Esophagus mucosa (tissue), 1 donor: ENCODE data around the gene NFASC. TPM values are rescaled to one million over a fixed set of nuclear protein-coding genes. Genes with fewer than 3 reads are reported as not detected.

Source experiments
- ATAC-seq: fragments of 200-7000 bp; cut with Tn5 transposase; one replicate; pipeline ENCODE4 v1.9.1; 2020
- total RNA-seq: library from RNA; stranded (reverse); gene quantifications from one replicate; pipeline ENCODE4 v1.2.4, GENCODE V29; 2023
- donor health status: DM: yes; HTN: yes; CAD: no.

Gene NFASC
- total RNA-seq, 1 donor from 2014 or later, result 12.2 TPM

DNA sequence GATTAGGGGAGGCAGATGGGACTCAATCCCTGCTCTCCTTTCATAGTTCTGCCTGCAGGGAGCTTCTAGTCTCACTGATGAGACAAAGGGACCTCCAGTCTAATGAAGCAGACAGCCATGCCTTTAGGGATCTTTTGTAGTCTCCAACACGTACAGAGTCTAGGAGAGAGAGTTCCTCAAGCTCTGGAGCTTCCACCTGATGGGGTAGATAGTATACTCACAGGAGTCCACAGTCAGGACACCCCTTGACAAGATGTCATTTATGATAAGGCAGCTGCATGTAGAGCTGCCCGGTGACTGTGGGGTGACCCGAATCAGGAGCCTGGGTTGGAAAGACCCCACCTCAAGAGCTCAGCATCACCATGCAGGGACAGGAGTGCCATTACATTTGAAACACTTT lies 117.0 kb downstream of the NFASC start:
- ATAC-seq, result no peak

DNA sequence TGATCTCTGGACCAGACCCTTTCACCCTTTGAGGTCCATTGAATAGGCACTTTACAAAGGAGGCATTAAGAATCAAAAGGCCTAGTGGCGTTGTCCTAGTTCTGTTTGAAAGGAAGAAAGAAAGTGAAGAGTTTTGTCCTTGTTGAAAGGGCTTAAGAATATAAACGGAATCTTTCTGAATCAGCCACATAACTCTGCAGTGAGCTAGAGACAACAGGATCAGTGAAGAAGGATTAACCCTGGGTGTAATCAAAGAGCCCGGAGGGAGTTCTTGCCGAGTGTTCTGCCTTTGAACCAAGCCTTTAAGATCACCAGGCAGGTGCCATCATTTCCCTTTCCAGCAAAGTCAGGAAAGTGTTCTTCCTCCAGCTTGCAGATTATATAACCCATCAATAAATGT lies 117.5 kb downstream of the NFASC start:
- ATAC-seq, result no peak

DNA sequence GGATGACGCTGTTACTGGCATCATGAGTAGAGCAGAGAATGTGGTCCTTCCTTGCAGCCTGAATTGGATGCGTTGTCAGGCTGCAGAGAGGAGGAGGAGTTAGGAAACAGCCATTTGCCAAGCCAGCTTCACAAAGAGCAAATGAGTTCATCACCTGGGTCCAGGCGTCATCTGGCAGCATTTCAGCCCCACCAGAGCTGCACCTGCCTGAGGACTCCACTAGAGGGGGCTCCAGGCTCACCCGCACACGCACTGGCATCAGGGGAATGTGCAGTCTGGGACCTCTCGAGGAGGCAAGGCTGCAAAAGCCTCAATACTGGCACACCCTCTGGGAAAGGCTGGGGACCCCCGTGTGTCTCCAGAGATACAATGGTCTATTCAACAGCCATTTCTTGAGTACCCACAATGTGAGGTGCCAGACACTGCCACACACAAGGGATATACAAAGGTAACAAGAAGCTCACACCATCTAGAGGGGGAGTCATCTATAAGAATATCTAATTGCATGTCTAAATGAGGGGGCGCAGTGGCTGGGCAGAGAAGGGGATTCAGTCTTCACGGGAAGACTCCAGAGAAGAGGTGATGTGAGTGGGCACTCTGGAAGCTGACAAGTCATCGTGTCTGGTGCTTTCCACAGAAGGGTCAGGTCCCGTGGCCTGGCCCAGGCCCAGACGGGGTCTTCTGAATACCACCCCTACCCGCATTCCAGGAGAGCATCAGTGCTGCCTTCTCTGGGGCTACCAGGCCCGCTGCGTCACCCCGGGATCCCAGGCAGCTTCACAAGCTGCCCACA lies 118.8 kb downstream of the NFASC start:
- ATAC-seq, result peak; percentile 91

DNA sequence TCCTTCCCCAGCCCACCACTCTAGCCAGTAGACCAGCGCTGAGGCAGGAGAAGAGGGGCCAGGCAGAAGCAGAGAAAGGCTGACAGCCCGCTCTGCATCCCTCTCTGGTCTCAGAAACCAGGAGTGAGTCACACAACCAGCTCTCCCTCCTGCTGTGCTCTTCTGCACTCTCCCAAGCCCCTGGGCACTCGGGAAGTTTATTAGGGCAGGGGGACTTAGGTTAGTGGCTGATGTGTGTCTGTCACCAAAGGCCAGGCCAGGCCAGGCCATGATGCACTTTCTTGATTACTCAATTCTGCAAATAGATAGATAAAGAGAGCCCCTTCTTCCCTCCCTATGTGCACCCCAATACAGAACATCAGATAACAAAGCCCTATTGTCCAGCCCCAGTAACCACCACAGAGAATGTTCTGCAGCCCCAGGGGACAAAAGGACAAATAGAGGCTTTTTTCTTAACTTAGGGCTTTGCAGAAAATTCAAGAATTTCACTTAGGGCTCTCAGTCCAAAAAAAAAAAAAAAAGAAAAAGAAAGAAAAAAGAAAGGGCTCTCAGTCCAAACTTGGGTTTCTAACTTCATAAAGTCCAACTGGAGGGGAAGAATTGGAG lies 119.5 kb downstream of the NFASC start:
- no peak for ATAC-seq

DNA sequence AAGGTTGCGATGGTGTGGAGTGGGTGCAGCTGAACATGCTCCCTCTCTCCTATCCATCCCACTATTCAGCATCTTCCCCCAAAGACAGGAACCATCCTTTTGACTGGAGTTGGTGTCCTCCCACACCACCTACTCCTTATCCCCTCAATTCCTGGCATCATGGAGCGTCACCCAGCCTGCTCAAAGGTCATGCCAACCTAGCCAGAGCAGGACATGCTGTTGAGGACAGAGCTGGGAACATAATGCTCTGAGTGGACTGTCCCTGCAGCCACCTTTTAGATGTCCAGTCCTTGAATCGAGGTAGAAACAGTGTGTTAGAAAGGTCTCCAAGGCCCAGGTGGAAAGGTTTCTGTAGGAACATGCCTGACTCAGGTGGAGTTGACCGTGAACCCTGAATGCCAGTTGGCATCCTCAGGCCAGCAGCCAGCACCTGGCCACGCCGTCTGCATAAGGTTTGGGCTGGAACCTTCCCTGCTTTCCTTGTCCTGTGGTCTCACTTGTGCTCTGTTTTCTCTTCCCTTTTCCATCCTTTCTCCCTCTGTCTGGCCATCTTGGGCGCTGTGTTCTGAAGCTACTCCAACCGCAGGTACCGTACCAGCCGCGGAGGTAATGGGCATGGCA lies 120.2 kb downstream of the NFASC start:
- no peak for ATAC-seq

DNA sequence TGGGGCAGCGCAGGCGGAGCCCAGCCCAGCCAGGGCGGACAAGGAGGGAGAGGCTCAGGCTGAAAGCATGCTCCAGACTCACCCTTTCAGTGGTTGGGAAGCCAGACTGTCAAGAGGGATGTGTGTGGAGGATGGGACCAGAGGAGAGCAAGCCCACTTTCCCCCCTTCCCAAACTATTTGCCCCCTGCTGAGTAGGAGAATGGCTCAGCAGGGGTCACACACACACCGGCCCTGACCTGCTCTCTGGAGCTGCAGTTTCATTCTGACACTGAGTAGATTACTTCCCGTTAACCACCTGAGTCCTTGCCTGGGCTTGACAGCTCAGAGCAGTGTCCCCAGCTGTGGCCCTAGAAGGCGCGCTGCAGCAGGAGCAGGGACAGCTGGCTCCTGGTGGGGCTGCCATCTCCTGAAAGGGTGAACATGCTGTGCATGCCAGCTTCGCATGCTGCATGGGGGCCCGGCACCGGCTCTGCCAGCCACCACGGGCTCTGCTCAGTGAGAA lies 120.7 kb downstream of the NFASC start:
- ATAC-seq, result no peak

DNA sequence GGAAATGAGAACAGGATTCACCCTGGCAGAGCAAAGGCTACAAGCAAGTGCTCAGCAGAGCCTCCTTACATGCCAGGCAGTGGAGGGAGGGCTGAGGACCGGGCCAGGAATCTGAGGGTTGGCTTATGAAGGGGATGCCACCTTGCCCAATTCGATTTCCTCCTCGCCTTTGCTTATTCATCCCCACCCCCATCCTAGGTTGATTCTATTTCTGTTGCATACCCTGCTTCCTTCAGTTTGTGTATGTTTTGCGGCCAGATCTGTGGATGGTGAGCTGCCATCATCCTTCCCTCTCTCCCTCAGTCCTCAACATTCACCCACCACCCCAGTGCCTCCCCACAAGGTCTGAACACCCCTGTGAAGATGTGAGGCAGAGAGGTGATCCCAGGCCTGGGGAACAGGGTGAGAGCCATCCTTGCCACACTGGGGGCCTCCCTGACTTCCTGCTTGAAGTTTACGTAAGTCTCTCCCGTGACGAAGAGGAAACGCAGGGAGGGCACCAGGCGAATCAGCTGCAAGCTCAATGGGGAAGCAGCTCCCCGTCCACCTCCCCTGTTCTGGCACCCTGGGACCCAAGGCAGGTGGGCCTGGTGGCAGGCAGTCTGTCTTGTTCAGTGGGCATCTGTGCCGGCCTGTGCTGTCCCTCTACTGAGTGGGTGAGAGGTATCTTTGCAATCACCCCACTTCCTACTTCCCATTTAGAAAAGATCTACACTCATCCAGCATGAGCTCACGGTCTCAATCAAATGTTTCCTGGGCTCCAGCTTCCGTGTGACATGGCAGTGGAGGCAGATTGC lies 121.7 kb downstream of the NFASC start:
- ATAC-seq, result no peak

DNA sequence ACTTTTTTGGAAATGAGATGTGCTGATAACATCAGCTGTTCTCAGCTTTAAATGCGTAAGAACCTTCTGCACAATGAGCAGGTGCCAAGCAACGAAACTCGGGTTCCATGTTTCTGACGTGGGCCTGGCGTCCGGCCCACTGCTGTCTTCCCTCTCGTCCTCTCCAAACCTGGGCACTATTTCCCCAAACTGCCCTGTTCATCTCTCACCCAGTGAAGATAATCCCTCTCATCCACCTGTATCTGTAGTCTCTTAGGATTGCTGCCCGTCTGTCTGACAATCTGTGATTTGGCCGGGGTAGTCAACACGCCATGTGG lies 122.3 kb downstream of the NFASC start:
- ATAC-seq, result no peak

DNA sequence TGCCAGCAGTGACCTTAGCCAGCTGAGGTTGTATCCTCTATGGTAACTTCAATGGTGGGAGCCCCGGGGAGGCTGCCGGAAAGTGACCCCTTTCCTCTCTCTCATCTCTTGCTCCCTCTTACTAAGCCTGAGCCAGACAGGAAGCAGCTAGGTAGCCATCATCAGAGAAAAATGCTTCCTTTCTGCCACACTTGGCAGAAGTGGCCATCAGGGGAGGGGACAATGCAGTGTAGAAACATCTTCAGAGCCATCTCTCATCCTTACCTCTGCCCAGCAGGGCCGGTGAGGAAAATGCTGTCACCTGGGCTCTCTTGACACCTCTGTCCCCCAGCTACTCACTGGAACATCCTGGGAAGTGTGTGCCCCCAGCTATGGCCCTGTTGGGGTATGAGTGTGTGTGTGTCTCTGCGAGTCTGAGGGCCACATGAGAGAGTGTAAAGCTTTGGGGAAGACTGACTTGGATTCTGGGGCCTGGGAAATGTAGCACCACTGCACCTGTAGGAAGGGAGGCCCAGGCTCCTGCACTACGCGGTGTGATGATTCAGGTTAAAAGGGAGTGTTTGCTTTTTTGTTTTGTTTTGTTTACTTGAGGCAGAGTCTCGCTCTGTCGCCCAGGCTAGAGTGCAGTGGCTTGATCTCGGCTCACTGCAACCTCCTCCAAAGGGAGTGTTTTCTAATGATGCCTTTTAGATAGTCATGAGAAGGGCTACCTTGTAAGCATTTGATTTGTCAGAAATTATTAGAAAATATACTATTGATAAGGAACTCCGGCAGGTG lies 123.6 kb downstream of the NFASC start:
- ATAC-seq, result no peak

DNA sequence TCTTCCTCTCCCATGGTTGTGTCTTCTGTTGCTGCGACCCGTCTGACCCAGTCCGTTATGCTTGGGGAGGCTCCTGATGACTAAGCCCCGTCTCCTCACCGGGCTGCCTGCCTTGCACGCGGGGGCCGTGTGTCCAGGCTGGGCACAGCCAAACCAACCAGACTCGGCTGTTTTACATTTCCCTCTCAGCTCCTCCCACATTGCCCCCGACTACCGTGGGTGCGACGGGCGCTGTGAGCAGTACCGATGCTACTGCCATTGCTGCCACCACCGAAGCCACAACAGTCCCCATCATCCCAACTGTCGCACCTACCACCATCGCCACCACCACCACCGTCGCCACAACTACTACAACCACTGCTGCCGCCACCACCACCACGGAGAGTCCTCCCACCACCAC lies 126.3 kb downstream of the NFASC start:
- no peak for ATAC-seq

DNA sequence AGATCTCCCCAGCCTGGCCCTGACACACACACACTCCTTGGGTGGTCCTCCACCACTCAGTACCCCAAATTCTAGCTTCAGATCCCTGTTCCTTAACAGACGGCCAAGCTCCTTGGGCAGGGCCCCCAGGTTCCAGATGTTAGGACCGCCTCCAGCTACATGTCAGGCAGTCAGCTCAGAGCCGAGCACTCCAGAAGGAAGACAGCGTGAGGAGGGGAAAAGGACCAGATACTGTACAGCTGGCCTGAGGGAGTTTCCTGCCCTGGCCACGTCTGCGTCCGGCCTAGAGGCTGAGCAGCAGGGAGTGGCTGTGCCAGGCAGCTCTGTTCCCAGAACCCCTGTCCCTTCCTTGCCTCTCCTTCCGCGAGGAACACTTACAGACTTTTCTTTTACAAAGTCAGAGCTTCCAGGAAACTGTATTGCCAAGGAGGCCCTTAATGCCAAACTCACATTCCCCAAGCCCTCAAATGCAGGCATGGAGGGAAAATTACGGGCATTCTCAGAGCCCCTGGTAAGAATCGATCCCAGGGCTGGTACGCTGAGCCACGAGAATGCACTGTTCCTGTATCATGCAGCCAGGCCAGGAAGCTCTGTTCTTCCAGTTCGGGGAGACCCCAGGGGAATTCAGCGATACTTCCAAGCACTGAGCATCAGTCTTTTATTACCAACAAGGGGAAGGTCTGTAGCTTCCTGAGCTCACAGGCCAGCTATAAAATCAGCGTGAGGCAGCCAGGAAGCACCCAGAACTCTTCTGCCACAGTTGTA lies 127.1 kb downstream of the NFASC start:
- ATAC-seq, result no peak

DNA sequence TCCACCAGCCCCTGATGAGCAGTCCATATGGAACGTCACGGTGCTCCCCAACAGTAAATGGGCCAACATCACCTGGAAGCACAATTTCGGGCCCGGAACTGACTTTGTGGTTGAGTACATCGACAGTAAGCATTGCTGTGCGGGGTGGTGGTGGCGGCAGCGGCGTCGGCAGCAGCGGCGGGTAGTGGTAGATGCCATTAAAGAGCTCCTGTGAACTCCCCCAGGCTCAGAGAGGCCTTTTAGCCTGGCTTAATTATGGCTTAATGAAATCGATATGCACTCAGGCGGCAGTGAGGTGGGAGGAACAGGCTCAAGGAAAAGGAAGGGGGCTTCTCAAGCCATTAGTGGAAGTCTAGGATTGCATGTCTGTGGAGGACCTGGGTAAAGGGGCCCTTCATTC lies 130.5 kb downstream of the NFASC start:
- ATAC-seq, result no peak

DNA sequence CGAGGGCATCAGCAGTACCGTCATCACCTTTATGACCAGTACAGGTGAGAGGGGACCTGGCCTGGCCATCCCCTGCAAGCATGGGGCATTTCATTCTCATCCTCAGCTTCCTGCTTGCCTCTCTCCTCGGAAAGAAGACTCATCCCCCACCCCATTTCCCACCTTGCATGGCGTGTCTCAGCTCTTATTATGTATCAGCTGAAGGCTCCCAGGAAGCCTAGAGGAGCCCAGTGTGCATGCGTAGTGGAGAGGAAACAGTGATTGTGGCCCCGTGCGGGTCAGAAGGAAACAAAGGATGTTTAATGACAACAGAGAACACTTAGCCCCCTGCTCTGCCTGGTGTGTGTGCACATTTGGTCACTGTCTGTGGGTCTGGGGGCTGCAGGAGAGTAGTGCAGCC lies 132.0 kb downstream of the NFASC start:
- ATAC-seq, result no peak

DNA sequence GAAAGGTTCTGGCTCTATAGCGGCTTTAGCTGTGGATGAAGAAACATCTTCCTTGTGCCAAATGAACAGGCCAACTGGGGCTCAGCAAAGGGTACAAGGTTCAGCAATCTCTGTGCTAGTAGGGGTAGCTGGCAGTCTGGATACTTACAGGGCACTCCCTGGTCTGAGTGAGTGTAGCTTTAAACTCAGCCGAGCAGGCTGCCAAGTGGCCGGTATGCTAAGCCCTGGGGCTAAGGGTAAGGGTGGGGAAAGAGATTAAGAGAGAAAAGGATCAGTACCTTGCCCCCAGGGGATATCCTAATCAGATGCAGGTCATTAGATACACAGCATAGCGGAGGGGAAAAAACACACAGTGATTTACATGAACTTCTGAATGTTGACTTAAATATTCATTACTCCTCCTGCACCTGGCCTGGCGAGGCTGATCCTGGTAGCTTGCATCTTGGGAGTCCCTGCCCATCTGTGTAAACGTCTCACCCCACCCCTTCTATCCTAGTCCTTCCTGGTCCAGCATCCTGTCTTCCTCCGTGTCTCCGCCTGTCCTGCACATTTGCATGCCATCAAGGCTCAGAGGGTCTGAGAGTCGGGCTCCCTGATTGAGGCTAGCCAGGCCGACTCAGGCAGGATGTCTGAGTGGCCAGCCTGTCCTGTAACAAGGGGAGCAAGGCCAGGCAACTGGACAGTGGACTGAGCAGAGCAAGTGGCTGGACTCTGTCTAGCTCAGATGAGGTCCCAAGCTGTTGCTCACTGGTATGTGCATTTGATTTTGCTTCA lies 132.9 kb downstream of the NFASC start:
- no peak for ATAC-seq

DNA sequence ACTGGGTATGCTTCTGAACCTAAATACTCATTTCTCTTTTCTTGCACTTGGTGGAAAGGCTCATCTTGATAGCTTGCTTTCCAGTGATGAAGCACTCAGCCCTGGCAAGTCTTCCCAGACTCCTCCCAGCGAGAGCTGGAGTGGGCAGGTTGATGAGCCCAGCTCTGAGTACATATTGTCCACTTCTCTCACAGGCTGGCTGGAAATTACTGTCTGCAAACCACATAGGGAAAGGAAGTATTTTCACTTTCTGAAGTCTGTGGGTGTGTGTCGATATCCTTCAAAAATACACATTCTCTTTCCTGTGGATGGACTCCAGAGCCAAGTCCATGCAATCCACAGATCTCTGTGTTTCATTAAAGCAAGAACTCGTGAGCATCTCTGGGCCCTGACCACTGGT lies 133.7 kb downstream of the NFASC start:
- ATAC-seq, result no peak

DNA sequence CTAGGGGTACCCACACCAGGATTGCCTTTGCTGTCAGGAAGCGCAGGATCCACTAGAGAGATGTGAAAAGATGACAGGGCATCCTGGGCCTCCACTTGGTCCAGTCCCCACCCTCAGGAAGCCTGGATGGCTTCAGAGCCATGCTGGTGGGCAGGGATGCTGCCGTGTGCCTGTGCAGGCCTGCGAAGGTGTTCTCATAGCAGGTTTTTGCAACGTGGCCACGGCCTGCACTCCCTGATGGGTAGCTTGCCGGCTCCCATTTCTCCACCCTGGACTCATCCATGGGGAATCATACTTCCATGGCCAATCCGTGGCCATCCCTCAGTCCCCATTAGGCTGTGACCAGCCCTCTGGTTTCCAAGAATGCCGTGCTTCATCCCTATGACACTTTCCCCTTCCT lies 138.2 kb downstream of the NFASC start:
- no peak for ATAC-seq

DNA sequence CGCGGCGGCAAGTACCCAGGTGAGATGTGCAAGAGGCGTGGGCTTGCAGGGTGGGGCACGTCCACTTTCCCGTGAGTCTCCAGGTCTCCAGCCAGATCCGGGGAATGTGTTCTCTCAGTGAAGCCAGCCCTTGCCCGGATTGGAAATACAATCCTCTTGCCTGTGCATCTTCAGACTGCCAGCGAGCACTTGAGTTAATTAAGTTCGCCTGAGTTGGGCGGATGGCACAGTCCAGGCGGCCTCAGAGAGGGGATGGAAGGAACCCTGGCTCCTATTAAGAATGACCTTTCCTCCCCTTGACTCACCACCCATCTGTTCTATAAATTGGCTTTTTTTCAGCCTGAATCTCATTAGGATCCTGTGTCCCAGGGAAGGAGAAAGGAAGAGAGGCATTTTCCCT lies 139.0 kb downstream of the NFASC start:
- no peak for ATAC-seq

DNA sequence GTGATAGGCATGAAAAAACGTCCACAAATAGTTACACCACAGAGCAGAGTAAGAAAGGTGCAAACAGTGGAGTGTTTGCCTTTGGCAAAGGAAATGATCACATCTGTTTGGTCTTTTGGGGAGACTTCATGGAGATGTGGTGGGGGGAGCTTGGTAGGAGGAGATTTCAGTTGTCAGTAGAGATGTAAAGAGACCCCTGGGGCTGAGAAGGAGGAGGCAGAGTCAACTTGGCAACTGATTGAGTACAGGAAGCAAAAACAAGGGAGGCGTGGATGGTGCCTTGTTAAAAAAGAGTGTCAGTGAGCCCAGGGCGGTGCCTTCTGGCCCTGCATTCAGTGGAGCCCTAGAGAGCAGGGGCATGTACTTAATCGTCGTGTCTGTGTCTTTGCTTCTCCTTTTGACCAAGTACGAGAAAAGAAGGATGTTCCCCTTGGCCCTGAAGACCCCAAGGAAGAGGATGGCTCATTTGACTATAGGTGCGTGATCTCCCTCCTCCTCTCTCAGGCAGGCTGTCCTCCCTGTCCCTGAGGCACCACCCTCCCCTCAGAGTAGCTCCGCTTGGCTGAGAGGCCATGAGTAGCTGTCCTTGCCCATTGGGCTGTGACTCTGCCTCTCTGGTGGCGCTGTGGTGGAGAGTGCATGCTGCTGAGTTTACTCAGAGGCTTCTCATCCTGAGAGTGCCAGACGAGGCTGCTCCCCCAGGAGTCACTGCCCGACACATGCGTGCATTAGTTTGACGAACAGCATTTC lies 141.9 kb downstream of the NFASC start:
- no peak for ATAC-seq

DNA sequence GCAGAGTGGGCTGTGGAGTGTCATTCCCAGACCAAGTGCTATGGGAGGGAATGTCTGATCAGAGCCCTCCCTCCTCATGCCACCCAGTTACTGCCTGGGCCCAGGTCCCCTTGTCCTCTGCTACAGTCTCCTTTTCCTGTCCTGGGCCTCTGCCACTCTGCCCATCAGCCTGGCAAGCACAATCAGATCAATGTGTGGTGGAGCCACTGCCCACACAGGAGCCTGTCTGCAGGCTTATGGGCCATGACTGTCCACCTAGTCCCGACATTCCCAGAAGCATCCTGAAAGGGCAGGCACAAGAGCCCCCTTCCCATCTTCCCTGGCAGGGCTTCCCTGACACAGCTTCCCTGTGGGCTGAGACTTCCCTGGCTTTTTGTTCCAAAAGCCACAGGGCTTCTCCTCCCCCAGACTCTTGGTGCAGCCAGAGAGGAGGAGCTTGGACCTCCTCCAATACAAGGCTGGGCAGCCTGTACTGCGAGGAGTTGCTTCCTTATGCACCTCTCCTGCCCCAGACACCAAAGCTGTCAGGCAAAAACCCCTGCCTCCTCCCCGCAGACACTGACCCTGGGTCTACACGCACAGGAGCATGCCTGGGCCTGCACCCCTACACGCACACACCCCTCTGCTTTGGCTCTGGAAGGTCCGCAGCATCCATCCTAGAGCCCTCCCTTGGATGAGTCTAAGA lies 143.2 kb downstream of the NFASC start:
- ATAC-seq, result peak; percentile 49
